Transverse colon (tissue), 4 donors: ENCODE results near the gene CIT.

Experiments
- CTCF ChIP-seq, 5 experiments: fragments of 200-600 bp in 3 of 5; fragments of 450-650 bp in 2 of 5; sonication (generic) in 3 of 5; IDR thresholded peaks; 1 replicate in 2 of 5; 2 replicates in 3 of 5; pipeline ENCODE4 v1.5.1; 2016 to 2017; ENCODE audit warnings: antibody characterized with exemption in 5 of 5, inconsistent platforms in 3 of 5, mild to moderate bottlenecking in 2 of 5, moderate library complexity in 1 of 5
- EP300 ChIP-seq: sonication (generic); formaldehyde crosslinking; IDR thresholded peaks from one replicate; pipeline ENCODE4 v1.6.1; 2017; ENCODE audit warnings: antibody characterized with exemption, low read depth
- POLR2A ChIP-seq: fragments of 450-650 bp; IDR thresholded peaks from one replicate; pipeline ENCODE4 v1.6.1; 2016; ENCODE audit warnings: antibody characterized with exemption, mild to moderate bottlenecking, moderate library complexity
- POLR2AphosphoS5 ChIP-seq, 3 donors: sonication (generic); formaldehyde crosslinking; IDR thresholded peaks; one replicate each; pipeline ENCODE4 v1.6.1; 2016; ENCODE audit warnings: antibody characterized with exemption in 3 of 3

GRCh38 chr12:119729871-119730270 is 147.2 kb downstream of the CIT start:
- TF ChIP-seq CTCF (IDR thresholded peaks at IDR 0.05) (no peak), POLR2A (no peak), EP300 (no peak), POLR2AphosphoS5 (IDR thresholded peaks at IDR 0.05) (no peak)
